Stomach (tissue), 9 donors: Measurements from ENCODE around the gene PDGFD. TPM values are rescaled to one million over a fixed set of nuclear protein-coding genes. Genes with fewer than 3 reads are reported as not detected.

Experiments
- DNase-seq, 2 donors: peaks; one replicate each; pipeline versions ENCODE4 v3.0.0 to v3.0.0-alpha.2; 2013 to 2019
- H3K27ac ChIP-seq, 5 donors: fragments of 200-600 bp in 4 of 5; sonication (generic) in 4 of 5; one replicate each; pipeline ENCODE4 v1.5.1; 2013 to 2019; ENCODE audit warnings: mild to moderate bottlenecking in 1 of 5, moderate library complexity in 1 of 5
- H3K27me3 ChIP-seq, 3 donors: fragments of 200-600 bp; sonication (generic); one replicate each; pipeline ENCODE4 v1.5.1; 2017 to 2019; ENCODE audit warnings: mixed run types in 1 of 3
- H3K36me3 ChIP-seq, 4 donors: fragments of 200-600 bp; sonication (generic); 1 replicate in 3 of 4; 2 replicates in 1 of 4; pipeline ENCODE4 v1.5.1; 2016 to 2019
- H3K4me1 ChIP-seq, 4 donors: fragments of 200-600 bp; sonication (generic); one replicate each; pipeline ENCODE4 v1.5.1; 2016 to 2019
- H3K4me3 ChIP-seq, 4 donors: fragments of 200-600 bp; sonication (generic) in 3 of 4; one replicate each; pipeline ENCODE4 v1.5.1; 2016 to 2019; ENCODE audit warnings: mild to moderate bottlenecking in 1 of 4
- H3K9me3 ChIP-seq, 4 donors: fragments of 200-600 bp; sonication (generic); one replicate each; pipeline ENCODE4 v1.5.1; 2016 to 2019
- EP300 ChIP-seq: sonication (generic); formaldehyde crosslinking; IDR thresholded peaks from one replicate; pipeline ENCODE4 v1.6.1; 2017; ENCODE audit warnings: antibody characterized with exemption
- POLR2A ChIP-seq, 4 donors: fragments of 450-650 bp; IDR thresholded peaks; one replicate each; pipeline ENCODE4 v1.6.1; 2016; ENCODE audit warnings: antibody characterized with exemption in 4 of 4, control low read depth in 2 of 4, mild to moderate bottlenecking in 1 of 4, moderate library complexity in 1 of 4
- POLR2AphosphoS5 ChIP-seq, 3 donors: sonication (generic); formaldehyde crosslinking; IDR thresholded peaks; one replicate each; pipeline ENCODE4 v1.6.1; 2016; ENCODE audit warnings: antibody characterized with exemption in 3 of 3
- WGBS, 5 donors: extraction: QIAGEN DNeasy Blood & Tissue Kit in 3 of 5; methylation state at CpG; one replicate each; pipeline versions ENCODE4 v1.1.5 to v1.1.7; 2013 to 2018; 5-methylcytosine and 5-hydroxymethylcytosine counted together
- intact Hi-C: fragments of 100-400 bp; cut with DNase I; formaldehyde crosslinking; loops from one replicate; pipeline ENCODE4 v1.15.1; 2023; ENCODE audit warnings: low total_unique reads
- polyA plus RNA-seq, 3 donors: library from polyadenylated mRNA; stranded (reverse); fragments of 200-250 nt; gene quantifications; one replicate each; pipeline ENCODE4 v1.2.3, GENCODE V29; 2013
- total RNA-seq, 5 donors: library from RNA; depleted of rRNA; stranded (reverse); fragments of >200 nt; gene quantifications; one replicate each; pipeline versions ENCODE4 v1.1.0 to v1.2.3, GENCODE V29; 2014 to 2016
- TF ChIP-seq, protein P1 (sequence below), 7 experiments: fragments of 450-650 bp in 4 of 7; fragments of 200-600 bp in 3 of 7; sonication (generic) in 3 of 7; IDR thresholded peaks; one replicate each; pipeline ENCODE4 v1.5.1; 2016 to 2019; ENCODE audit warnings: antibody characterized with exemption in 7 of 7, control low read depth in 2 of 7, mild to moderate bottlenecking in 1 of 7
- donor health status: healthy with polysubstance abuse.
- donor health status: Bipolar disorder and iron deficiency.
- donor health status: healthy.

Gene PDGFD
- total and polyA plus RNA-seq, 8 donors: 2.4 to 41.5 (median 9.0) TPM; not detected in 1

DNA sequence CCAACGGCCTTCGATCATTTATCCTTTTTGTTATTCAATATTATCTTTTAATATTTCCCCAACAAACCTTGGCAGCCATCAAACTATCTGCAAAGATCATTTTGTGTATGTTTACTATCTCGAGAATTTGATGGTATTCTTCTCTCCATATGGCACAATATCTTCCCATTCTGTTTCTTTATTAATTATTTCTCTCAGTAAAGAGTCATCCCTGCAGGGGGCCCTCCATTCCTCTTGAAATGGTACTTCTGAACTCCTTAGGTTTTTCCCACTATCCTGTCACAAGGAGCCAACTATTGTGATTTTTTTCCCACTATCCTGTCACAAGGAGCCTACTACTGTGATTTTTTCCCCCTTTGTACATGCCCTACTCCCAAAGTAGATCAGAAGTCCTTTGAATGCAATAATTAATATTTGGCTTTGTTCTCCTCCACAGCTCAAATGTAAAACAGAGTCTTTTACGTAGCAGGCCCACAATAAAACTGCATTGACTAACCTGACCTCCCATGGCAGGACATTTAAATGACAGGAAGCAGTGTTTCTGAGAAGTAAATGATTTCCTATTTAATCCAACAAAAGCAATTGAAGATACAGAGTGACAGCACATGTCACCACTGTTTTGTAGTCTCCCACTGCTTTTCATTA is 43.3 kb downstream of the PDGFD start:
- Histone ChIP-seq H3K4me3 (no peak overlapping the region), H3K4me1 (peaks cover 0 to 39% (median 16%) of the 10 kb centered on the region in 4 donors), H3K9me3 (peaks cover 0 to 14% (median 2%) of the 10 kb centered on the region in 4 donors), H3K36me3 (no peaks in the 10 kb centered on the region), H3K27ac (peak overlapping the region in 2 of 5 donors; percentile 26 to 29), H3K27me3 (no peaks in the 10 kb centered on the region)
- peak in 1 of 2 donors; percentile 20 for DNase-seq
- no peak for TF ChIP-seq EP300
- TF ChIP-seq, protein P1, sequence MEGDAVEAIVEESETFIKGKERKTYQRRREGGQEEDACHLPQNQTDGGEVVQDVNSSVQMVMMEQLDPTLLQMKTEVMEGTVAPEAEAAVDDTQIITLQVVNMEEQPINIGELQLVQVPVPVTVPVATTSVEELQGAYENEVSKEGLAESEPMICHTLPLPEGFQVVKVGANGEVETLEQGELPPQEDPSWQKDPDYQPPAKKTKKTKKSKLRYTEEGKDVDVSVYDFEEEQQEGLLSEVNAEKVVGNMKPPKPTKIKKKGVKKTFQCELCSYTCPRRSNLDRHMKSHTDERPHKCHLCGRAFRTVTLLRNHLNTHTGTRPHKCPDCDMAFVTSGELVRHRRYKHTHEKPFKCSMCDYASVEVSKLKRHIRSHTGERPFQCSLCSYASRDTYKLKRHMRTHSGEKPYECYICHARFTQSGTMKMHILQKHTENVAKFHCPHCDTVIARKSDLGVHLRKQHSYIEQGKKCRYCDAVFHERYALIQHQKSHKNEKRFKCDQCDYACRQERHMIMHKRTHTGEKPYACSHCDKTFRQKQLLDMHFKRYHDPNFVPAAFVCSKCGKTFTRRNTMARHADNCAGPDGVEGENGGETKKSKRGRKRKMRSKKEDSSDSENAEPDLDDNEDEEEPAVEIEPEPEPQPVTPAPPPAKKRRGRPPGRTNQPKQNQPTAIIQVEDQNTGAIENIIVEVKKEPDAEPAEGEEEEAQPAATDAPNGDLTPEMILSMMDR (IDR thresholded peaks at IDR 0.05): no peak
- no peak for TF ChIP-seq POLR2A (IDR thresholded peaks at IDR 0.05)
- no peak for TF ChIP-seq POLR2AphosphoS5 (IDR thresholded peaks at IDR 0.05)
- 58 to 66% (median 63%) methylated on average over 4 of the region's 4 CpGs for WGBS, 5 donors
- intact Hi-C loops: no loop called here

DNA sequence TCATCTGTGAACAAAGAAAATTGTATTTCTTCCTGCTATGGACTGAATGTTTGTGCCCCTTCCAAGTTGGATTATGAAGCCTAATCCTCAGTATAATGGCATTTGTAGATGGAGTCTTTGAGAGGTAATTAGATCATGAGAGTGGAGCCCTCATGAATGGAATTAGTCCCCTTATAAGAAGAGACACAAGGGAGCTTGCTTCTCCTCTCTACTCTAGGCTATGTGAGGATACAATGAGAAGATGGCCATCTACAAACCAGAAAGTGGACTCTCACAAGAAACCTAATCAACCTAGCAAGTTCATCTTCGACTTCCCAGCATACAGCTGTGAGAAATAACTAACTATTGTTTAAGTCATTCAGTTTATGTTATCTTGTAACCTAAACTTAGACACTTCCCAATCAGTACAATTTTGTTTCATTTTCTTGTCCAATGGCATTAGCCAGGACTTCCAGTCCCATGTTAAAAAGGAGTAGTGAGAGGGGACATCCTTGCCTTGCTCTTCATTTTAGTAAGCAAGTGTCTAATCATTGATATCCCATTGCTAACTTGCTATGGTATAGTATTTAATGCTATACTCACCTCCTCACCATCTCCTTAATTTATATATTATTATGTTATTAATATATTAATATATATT is 45.7 kb downstream of the PDGFD start:
- intact Hi-C loops: no loop called here
- DNase-seq: no peak
- no peaks in the 10 kb centered on the region for H3K27me3 ChIP-seq
- peaks cover 0 to 14% (median 2%) of the 10 kb centered on the region in 4 donors for H3K9me3 ChIP-seq
- H3K4me1 ChIP-seq: peaks cover 0 to 30% (median 9%) of the 10 kb centered on the region in 4 donors
- no peak overlapping the region for H3K27ac ChIP-seq
- no peaks in the 10 kb centered on the region for H3K36me3 ChIP-seq
- H3K4me3 ChIP-seq: no peak overlapping the region
- TF ChIP-seq POLR2A (IDR thresholded peaks at IDR 0.05) (no peak), POLR2AphosphoS5 (IDR thresholded peaks at IDR 0.05) (no peak), EP300 (no peak)
- TF ChIP-seq, protein P1 (IDR thresholded peaks at IDR 0.05): no peak
- WGBS, 5 donors: 70 to 94% (median 90%) methylated on average over 1 of the region's 1 CpG

DNA sequence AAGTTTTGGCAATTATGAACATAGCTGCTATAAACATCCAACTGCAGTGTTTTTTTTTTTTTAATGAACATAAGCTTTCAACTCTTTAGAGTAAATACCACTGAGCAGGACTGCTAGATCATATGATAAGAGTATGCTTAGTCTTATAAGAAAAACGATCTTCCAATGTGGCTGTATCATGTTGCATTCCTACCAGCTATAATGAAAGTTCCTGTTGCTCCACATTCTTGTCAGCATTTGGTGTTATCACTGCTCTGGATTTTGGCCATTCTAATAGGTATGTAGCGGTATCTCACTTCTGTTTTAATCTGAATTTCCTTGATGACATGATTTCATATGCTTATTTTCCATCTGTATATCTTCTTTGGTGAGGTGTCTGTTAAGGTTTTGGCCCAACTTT is 50.4 kb downstream of the PDGFD start:
- Histone ChIP-seq H3K4me3 (no peak overlapping the region), H3K27ac (no peak overlapping the region), H3K36me3 (no peaks in the 10 kb centered on the region), H3K27me3 (no peaks in the 10 kb centered on the region), H3K4me1 (no peaks in the 10 kb centered on the region), H3K9me3 (peaks cover 0 to 14% (median 2%) of the 10 kb centered on the region in 4 donors)
- TF ChIP-seq EP300: no peak
- TF ChIP-seq, protein P1 (IDR thresholded peaks at IDR 0.05): no peak
- TF ChIP-seq POLR2A (IDR thresholded peaks at IDR 0.05): no peak
- no peak for TF ChIP-seq POLR2AphosphoS5 (IDR thresholded peaks at IDR 0.05)
- no peak for DNase-seq
- intact Hi-C loops: no loop called here
- WGBS, 5 donors: 70 to 88% (median 84%) methylated on average over 2 of the region's 2 CpGs

DNA sequence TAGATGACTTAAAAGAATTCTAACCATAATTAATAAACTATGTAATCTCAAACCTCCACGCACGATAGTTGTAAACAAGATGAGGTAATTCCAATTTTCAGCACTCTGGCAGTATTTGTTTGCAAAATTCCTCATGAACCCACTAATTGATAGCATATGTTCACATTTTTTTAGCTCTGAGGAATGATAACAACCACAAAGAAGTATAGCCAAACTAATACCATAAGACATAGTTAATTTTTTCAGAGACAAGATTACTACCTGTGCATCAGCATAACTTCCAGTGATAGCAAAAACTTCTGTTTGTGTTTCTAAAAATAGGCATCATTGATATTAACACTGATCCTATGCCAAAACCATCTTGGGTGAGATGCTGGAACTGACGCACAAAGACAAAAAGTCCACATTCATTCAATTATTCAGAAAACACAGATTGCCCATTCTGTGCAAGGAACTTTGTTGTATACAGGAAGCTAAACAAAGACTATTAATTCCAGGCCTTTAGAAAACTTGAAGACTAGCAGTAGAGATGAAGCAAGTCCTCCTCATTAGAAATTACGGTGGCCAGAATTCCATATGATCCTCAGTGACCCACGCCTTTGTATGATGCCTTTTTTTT is 57.7 kb downstream of the PDGFD start:
- H3K4me3 ChIP-seq: no peak overlapping the region
- H3K36me3 ChIP-seq: no peaks in the 10 kb centered on the region
- intact Hi-C loops: no loop called here
- H3K9me3 ChIP-seq: no peaks in the 10 kb centered on the region
- TF ChIP-seq POLR2AphosphoS5 (IDR thresholded peaks at IDR 0.05) (no peak), POLR2A (IDR thresholded peaks at IDR 0.05) (no peak), EP300 (no peak)
- TF ChIP-seq, protein P1 (IDR thresholded peaks at IDR 0.05): no peak
- 60 to 74% (median 68%) methylated on average over 5 of the region's 5 CpGs for WGBS, 5 donors
- no peak overlapping the region for H3K27ac ChIP-seq
- no peak for DNase-seq
- H3K27me3 ChIP-seq: no peaks in the 10 kb centered on the region
- H3K4me1 ChIP-seq: peaks cover 0 to 17% (median 0%) of the 10 kb centered on the region in 4 donors
